Activated CD8-positive, alpha-beta memory T cell treated with anti-CD3 and anti-CD28 coated beads for 1 hour (primary cell): ENCODE data around the gene HMGCS2.
"Not testable (repeated sequence)": the region's sequence is repeated elsewhere in the genome, so short reads cannot be mapped to it uniquely, and the experiment has no call there.

Experiments used
- DNase-seq, 2 donors: peaks; one replicate each; pipeline ENCODE4 v3.0.0-alpha.2; 2020; ENCODE audit warnings: low read depth in 1 of 2; ENCODE audit errors: extremely low read depth in 1 of 2

HMGCS2 gene

DNA sequence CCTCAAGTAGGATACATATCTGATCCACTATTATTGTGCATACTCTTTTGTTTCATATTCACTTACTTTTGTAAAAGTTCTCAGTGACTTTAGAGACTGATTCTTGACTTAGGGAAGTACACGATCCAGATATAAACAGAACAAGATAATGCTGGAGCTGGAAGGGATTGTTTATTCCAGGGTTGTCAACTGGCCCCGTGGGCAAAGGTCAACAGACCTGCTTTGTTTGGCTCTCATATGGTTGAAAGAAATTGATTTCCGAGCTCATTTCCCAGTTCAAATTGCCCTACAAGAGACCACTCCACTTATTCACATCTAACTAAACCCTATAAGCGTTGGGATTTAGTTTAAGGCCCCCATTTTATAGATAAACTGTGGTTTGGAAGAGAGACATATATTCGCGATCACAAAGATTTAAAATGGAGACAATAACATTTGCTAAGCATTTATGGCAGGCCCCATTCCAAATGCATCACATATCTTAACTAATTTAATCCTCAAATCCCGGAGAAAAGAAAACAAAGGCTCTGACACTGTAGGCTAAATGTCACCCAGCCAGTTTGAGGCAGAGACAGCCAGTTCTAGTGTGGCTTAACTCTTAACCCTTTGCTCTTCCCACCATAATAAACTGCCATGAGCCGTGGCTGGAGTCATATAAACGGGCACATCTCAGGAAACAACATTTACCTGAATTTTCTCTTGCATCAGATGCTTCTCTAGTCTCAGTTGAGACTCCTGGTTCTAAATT is 21.9 kb upstream of the HMGCS2 start:
- no peak for DNase-seq

DNA sequence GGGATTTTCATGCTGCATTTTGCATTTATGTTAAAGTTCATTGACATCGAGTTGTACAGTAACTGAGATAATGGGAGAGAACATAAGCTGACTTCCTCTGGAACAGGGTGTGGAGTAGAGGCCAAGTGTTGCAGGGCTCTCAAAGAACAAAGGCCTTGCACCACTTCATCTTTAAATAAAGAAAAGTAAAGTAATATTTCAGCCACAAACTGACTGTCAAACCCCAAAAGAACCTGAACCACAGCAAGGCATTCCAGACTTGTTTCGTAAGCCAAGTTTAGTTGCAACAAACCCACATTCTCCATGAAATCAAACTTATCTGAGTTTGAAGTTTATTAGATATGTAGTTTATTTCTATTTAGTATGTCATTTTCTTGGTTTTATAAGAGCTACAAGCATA is 19.1 kb upstream of the HMGCS2 start:
- no peak for DNase-seq

DNA sequence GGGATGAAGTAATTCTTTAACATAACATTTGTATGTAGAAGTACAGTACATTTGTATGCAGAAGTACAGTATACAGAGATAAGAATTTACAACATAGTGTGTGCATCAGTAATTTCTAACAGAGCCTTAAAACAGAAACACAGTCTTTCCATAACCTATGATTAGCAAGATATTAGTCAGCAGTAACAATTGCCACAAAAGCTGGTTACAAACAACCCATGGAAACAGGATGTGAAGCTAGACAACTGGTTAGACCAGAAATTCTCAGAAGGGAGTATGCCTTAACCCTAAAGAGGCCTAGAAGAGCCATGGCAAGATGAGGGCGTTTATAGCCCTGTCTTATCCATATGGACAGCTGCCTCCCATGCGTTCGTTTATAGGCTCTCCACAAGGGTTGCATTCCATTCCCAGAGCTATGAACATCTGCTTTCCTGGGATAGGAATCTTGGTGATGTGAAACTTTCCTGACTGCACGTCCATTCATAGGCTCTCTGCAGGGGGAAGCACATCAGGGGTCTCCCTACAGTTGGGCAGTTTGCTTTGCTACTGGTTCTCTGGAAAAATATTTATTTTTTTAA is 17.9 kb upstream of the HMGCS2 start:
- not testable (repeated sequence) for DNase-seq

DNA sequence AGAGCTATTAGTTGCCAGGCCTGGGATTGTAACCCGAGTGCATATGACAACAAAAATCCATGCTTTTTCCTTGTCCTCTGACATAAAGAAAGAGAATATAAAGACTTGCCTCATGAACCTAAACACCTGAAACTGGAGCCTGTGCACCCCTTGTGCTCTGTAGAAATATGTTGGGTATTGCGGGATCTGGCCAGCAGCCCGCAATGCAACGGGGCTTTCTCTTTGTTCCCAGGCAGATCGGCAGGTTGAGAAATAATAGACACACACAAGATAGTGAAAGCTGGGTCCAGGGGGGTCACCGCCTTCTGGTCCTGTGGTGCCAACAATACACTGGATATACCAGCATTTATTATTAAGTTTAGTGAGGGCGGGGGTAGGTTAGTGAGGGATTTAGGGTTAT is 17.3 kb upstream of the HMGCS2 start:
- not testable (repeated sequence) for DNase-seq

DNA sequence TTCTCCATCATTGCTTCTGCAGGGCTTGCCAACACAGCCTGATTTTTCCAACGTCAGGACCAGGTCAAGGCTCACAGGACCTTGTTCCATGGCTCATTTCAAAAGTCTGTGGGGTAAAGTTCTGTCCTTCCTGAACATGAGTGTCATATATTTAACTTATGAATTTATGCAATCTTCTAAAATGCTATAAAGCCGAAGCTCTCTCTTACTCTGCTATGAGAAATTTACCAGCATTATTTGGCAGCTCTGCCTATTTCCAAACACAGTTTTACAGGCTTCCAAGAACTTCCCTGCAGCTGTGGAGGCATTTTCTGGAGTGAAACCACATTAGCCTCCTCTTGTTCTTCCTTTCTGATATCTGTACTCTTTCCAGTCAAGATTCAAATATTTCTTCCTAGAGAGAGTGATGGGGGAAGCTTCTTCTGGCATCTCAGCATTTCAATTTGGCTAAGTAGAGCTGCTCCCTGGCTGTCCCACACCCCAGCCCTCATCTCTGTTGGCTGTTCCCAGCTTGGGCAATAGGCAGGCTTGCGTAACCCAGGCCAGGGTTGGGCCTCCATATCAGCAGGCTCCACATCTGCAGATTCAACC is 15.6 kb upstream of the HMGCS2 start:
- no peak for DNase-seq

DNA sequence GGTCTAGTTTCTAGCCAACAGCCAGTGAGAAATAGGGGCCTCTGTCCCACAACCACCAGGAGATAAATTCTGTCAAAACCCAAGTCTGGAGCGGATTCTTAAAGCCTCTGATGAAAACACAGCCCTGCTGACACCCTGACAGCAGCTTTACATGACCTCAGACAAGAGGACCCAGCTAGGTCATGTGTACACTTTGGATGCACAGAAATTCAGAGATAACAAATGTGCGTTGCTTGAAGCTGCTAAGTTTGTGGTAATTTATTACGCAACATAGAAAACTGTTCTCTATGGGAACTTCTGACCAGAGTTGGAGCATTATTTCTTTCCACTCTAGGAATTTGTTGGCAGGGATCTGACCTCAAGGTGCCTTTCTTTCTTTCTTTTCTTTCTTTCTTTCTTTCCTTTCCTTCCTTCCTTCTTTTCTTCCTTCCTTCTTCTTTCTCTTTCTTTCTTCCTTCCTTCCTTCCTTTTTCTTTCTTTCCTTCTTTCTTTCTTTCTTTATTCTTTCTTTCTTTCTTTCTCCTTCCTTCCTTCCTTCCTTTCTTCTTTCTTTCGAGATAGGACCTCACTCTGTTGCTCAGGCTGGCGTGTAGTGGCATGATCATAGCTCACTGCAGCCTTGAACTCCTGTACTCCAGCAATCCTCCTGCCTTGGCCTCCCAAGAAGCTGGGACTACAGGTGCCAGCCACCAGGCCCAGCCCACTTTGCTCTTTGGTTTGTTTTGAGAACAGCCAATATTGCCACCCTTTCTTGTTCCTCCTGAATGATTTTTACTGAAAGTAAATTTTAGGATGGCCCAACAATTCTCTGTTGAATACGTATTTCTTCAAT is 14.9 kb upstream of the HMGCS2 start:
- DNase-seq: no peak

DNA sequence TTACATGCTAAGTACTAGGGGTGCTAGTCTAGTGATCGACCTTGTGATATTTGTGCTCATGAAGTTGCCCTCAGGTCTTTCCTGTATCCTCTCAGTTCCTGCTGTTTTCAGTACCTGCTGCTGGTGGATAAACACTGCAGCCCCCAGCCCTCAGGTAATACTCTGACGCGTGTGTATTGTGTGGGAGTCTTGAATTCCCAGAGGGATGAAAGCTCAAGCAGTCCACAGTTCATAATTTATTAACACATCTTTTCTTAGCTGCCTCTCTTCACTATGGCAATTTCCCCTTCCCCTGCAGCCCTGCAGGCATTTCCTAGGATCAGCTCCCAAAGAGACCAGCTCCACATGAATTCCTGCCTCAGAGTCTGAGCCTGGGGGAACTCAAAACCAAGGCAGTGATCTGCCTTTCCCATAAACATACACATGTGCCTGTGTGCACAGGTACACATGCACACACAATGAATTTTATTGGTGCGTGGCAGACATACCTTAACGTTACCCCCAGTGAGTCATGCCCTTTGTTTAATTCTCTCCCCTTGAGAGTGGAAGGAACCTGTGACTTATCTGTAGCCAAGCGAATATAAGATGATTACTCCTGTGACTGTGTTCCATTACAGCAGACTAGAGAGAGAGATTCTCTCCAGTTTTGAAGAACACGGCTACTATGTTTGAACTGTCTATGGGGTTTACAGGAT is 14.1 kb upstream of the HMGCS2 start:
- DNase-seq: no peak

DNA sequence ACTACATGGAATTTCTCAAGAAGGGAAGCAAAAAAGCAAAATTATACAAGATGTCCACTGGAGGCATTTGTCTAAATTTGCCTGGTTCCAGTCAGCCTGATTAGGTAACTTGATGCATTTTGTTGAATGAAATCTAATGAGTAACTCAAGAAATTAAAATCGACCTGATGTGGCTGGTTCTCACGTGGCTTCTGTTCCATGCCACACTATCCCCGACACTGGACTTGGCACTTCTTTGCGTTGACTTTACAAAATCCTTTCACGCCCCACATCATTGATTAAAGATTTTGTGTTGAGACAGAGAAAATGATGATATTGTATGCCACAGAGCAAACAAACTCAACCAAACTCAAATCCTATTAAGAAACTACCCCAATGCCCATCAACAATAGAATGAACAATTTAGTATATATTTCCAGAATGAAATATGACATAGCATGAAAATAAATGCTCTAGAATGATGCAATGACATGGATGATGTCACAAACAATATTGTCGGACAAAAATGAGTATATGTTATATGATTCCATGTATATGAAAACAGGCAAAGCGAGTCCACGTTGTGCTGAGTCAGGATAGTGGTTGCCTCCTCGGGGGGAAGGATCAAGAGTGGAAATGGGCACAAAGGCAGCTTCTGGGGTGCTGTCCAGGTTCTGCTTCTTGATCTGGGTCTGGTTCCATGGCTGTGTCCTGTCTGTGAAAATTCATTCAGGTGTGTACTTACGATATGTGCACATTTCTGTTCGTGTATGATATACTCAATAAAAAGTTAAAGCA is 12.9 kb upstream of the HMGCS2 start:
- DNase-seq: no peak

DNA sequence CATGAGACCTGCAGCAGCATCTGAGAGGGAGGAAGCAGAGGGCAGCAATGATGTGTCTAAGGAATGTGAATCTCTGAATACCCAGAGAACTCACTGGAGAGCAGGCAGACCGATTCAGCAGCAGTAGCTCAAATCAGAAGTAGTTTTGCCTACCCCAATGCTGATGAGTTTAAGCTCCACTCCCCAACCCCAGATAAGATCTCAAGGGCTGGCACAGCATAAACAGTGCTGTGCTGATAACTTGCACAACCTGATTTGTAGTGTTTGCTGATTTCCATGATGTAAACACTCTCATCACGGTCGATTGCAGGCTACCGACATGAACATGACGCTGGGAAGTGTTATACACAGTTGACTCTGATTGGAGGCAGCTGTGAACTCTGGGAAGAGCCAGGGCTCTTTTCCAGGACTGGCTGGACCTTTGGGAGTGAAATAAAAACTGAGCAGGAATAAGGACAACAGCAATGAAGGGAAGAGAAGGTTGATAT is 11.2 kb upstream of the HMGCS2 start:
- DNase-seq: no peak

DNA sequence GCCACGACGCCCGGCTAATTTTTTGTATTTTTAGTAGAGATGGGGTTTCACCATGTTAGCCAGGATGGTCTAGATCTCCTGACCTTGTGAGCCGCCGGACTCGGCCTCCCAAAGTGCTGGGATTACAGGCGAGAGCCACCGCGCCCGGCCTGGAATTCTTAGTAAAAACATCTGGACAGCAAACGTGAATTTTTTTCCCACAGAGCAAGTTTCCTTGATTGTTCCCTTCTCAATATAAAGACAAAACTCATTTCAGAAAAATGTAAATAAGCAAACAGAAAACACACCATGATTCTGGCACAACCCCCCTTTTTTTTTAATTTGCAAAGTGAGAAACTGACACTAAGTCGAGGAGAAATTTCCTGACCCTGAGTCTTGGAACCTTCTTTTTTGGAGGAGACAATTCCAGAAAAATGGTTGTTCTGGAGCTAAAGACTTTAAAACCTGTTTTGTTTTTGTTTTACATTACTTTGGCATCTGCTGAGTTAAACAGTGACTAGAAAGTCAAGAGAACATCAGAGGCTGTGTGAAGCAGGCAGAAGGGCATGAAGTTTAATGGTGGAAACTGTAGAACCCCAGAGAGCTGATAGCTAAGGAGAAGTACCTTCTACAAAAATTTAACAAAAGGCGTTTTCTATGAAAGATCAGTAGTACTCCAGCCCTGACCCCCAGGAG is 10.3 kb upstream of the HMGCS2 start:
- no peak for DNase-seq

DNA sequence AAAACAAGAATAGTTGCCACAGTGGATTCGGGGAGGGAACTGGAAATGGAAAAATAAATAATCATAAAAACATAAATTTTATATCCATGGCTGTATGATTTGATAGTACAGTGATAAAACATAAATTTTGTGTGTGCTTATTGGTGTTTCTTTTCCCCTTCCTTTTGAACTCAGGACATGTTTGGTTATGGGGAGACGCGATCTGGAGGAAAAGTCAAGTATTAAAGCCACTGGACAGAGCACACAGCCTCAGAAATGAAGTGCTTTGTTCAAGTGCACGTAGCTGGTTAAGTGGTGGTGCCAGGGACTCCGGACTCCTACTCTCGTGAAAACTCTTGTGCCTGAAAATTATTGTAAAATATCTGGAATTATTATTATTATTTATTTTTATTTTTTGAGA is 9.7 kb upstream of the HMGCS2 start:
- no peak for DNase-seq

DNA sequence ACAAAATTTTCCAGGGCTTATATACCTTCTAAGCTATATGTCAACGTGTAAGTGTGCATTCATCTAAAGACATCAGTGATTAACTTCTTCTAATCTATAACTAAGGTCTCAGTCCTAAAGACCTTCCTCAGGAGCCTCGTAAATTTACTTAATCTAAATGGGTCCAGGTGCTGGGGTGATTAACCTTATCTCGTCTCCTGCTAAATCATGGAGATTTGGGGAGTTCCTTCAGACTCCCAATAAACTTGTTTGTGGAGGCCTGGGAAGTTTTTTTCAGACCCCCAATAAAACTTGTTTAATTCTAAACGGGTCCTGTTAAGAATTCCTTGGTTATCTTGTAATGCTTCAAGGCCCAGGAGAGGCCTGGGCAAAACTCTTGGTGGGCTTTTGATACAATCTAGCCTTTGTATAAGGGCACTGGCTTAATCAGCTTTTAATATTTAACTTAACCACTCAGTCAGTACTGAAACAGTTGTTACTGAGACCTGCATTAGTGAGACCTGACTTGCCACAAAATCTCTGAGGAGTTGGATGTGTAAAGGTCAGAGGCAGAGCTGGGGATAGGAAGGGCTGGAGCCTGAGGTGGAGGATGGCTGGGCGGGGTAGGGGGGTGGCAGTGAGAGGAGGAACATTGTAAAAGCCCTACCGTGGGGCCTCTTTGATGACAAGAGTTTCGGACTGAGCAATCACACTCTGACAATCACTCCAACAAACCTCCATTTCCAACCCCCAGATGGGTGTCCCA is 6.2 kb upstream of the HMGCS2 start:
- DNase-seq: no peak

DNA sequence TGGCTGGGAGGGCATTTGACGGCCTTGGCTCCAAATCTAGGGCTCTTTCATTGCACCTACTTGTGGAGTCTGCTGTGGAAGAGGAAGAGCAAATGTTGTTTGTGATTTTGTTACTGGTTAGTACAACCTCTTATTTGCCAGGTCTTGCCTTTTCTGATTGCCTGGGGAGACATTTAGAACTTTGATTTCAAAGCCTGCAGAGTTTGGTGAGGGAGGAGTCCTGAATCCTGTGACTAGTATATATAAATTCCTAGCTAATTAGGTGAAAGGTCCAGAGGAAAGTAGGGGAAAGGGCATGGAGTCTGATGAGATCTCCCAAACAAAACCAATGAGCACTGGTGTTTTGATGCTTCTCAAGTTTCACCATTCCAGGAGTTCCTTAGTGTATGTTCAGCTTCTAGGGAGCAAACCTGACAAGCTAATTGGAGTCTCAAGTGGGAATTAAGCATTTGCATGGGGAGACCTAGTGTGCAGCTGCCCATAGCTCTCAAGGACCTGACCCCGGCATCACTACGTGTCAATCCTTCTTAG is 5.1 kb upstream of the HMGCS2 start:
- no peak for DNase-seq

DNA sequence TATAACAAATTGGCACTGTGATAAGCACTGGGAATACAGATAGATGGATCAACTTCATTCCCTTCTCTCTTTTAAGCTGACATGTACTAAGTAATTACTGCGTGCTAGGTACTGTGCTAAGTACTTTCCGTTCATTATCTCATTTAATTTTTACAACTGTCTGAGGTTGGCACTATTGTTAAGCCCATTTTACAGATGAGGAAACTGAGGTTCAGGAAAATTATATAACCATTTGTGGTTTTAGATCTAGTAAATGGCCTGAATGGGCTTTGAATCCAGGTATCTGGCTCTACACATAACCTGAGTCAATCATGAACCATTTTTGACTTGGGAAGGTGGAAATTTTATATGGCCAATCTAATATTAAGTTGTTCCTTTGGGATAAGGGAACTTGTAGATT is 3.6 kb upstream of the HMGCS2 start:
- DNase-seq: no peak

DNA sequence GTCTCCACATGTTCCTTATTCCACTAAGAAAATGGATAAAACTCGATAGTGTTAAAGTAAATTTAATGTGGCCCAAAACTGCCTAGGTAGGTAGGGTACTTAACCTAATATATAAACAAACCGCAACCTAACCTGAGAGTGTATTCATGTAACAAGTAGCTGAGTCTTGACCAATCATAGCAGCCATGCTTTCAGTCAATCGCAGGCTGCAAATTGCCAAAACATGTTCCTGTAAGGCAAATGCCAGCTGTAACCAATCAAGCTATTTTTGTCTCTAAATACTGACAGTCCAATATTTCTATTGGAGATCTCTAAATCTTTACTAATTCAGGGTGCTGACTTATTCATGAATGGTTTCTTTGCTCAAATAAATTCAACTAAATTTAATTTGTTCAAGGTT is 3.1 kb upstream of the HMGCS2 start:
- no peak for DNase-seq

DNA sequence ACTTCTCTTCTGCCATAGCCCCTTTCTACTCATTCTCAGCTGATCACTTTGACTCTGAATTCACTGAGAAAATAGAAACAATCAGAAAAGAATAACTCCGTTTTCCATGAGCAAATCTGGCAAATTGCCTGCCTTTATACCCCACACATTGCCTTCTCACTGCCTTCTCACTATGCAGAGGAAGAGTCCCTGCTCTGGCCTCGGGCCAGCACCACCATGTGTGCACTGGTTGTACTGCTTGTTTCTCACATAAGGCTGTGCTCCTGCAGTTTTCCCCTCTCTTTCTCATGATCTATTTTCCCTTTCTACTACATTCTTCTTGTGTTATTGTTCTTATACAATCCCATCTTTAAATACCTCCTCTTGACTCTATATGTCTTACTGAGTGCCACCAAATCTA is 2.3 kb upstream of the HMGCS2 start:
- no peak for DNase-seq

DNA sequence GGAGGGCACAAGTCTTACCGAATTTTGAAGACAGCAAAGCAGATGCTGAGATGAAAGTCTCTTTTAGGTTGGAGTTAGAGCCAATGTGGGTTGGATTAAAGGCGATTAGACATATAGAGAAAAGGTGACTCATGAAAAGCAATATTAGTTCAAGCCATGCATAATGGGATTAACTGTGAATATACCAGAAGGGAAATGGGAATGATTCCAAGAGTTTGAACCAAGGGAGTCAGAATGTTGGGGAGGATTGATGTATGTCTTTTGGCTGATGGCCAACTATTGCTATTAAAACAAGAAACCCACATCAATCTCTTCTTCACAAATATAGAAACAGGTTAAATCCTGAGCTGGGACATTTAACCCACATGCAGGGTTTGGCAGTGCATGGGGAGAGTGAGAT is 1.2 kb downstream of the HMGCS2 start:
- DNase-seq: no peak

DNA sequence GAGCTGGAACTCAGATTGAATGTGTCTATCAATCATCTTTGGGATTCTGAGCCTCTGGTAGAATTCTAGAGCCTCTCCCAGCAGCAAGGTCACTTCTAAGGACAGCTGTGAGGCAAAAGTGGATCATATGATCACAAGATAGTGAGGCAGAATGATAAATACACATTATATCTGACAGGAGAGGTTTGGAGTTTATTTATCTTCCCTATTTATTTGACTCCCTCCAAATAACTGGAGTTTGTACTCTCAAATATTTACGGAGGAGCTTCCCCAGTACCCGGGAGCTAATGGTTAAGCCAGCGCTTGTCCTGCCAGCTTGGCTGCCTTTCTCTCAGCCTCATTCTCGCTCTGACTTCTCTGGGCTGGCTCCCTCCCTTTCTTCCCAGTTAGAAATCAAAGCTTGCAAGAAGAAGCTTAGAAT is 2.3 kb downstream of the HMGCS2 start:
- no peak for DNase-seq

DNA sequence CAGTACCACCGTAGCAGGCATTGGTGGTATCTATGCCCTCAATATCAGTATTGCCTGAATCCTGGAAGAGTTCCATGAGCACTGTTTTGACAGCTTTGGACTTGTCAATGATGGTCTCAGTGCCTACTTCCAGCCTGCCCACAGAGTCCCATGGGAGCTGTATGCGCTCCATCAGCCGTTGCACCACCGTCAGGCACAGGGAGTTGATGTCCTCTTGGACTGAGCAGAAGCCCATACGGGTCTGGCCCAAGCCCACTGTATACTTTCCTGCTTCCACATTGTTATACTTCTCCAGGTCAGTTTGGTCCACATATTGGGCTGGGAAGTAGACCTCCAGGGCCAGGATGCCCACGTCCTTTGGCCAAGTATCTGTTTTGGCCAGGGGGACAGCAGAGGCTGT is 4.5 kb downstream of the HMGCS2 start:
- DNase-seq: no peak
